Measurements from ENCODE around the gene TOM1L1. TPM values are rescaled to one million over a fixed set of nuclear protein-coding genes. Genes with fewer than 3 reads are reported as not detected.

TOM1L1 gene
- total and polyA plus RNA-seq, 7 donors, result 23.0 to 61.7 (median 30.5) TPM

GRCh38 chr17:54945231-54945630, 44.6 kb downstream of the TOM1L1 start:
- no peak for DNase-seq
- intact Hi-C loops (cut with DNase I), result no loop called here
- peaks cover 0 to 4% (median 0%) of the 10 kb centered on the region in 4 donors for H3K36me3 ChIP-seq
- TF ChIP-seq, protein P1, sequence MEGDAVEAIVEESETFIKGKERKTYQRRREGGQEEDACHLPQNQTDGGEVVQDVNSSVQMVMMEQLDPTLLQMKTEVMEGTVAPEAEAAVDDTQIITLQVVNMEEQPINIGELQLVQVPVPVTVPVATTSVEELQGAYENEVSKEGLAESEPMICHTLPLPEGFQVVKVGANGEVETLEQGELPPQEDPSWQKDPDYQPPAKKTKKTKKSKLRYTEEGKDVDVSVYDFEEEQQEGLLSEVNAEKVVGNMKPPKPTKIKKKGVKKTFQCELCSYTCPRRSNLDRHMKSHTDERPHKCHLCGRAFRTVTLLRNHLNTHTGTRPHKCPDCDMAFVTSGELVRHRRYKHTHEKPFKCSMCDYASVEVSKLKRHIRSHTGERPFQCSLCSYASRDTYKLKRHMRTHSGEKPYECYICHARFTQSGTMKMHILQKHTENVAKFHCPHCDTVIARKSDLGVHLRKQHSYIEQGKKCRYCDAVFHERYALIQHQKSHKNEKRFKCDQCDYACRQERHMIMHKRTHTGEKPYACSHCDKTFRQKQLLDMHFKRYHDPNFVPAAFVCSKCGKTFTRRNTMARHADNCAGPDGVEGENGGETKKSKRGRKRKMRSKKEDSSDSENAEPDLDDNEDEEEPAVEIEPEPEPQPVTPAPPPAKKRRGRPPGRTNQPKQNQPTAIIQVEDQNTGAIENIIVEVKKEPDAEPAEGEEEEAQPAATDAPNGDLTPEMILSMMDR (IDR thresholded peaks at IDR 0.05), result no peak
- TF ChIP-seq POLR2AphosphoS5 (IDR thresholded peaks at IDR 0.05) (no peak), POLR2A (IDR thresholded peaks at IDR 0.05) (no peak), EP300 (IDR thresholded peaks at IDR 0.05) (no peak)
- H3K27ac ChIP-seq, result no peak overlapping the region
- 42 to 81% methylated on average over 1 of the region's 1 CpG for WGBS, 2 donors
- H3K27me3 ChIP-seq, result no peaks in the 10 kb centered on the region
- no peaks in the 10 kb centered on the region for H3K4me1 ChIP-seq
- no peaks in the 10 kb centered on the region for H3K9me3 ChIP-seq
- no peak overlapping the region for H3K4me3 ChIP-seq

- no peak overlapping the region for H3K4me3 ChIP-seq
- no peak overlapping the region for H3K27ac ChIP-seq
- 90 to 94% methylated on average over 1 of the region's 1 CpG for WGBS, 2 donors
- no peaks in the 10 kb centered on the region for H3K36me3 ChIP-seq
- no peaks in the 10 kb centered on the region for H3K27me3 ChIP-seq
- no peak for DNase-seq
- H3K9me3 ChIP-seq, result no peaks in the 10 kb centered on the region
- TF ChIP-seq, protein P1 (IDR thresholded peaks at IDR 0.05), result no peak
- TF ChIP-seq POLR2AphosphoS5 (IDR thresholded peaks at IDR 0.05) (no peak), EP300 (IDR thresholded peaks at IDR 0.05) (no peak), POLR2A (IDR thresholded peaks at IDR 0.05) (no peak)
- no peaks in the 10 kb centered on the region for H3K4me1 ChIP-seq
- intact Hi-C loops (cut with DNase I), result no loop called here
Observed at GRCh38 chr17:54945671-54946070, 45.0 kb downstream of the TOM1L1 start.

DNA sequence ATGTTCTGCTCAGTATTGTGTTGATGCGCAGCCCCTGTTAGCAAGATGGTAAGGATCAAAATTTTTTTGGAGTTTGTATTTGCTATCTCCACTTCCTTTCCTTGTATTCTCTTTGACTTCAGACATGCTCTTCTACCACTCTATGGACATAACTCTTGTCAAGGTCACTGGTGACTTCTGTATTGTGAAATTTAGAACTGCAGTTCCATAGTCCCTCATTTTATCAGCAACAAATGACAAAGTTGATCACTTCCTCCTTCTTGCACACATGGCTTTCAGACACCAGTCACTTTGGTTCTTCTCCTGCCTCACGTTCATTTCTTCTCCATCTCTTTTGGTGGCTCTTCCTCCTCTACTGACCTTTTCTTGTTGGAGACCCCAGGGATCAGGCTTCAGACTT, 46.7 kb downstream of the TOM1L1 start:
- H3K27ac ChIP-seq, result no peak overlapping the region
- WGBS, 2 donors, result 85 to 94% methylated on average over 2 of the region's 2 CpGs
- TF ChIP-seq POLR2AphosphoS5 (IDR thresholded peaks at IDR 0.05) (no peak), EP300 (IDR thresholded peaks at IDR 0.05) (no peak), POLR2A (IDR thresholded peaks at IDR 0.05) (no peak)
- TF ChIP-seq, protein P1 (IDR thresholded peaks at IDR 0.05), result no peak
- H3K27me3 ChIP-seq, result no peaks in the 10 kb centered on the region
- H3K9me3 ChIP-seq, result no peaks in the 10 kb centered on the region
- no peaks in the 10 kb centered on the region for H3K4me1 ChIP-seq
- no peak overlapping the region for H3K4me3 ChIP-seq
- DNase-seq, result no peak
- intact Hi-C loops (cut with DNase I), result no loop called here
- peaks cover 0 to 6% (median 0%) of the 10 kb centered on the region in 4 donors for H3K36me3 ChIP-seq

GRCh38 chr17:54948380-54948779, 47.7 kb downstream of the TOM1L1 start:
- H3K36me3 ChIP-seq, result peaks cover 0 to 13% (median 0%) of the 10 kb centered on the region in 4 donors
- DNase-seq, result no peak

More at GRCh38 chr17:54948380-54948779, 47.7 kb downstream of the TOM1L1 start:
- Histone ChIP-seq H3K4me1 (no peaks in the 10 kb centered on the region), H3K9me3 (no peaks in the 10 kb centered on the region), H3K27me3 (no peaks in the 10 kb centered on the region), H3K4me3 (no peak overlapping the region), H3K27ac (no peak overlapping the region)
- WGBS, 2 donors, result 72 to 73% methylated on average over 5 of the region's 5 CpGs
- intact Hi-C loops (cut with DNase I), result no loop called here
- TF ChIP-seq EP300 (IDR thresholded peaks at IDR 0.05) (no peak), POLR2AphosphoS5 (IDR thresholded peaks at IDR 0.05) (no peak), POLR2A (IDR thresholded peaks at IDR 0.05) (no peak)
- TF ChIP-seq, protein P1 (IDR thresholded peaks at IDR 0.05), result no peak

All from sigmoid colon (tissue), 7 donors.